Epithelial cell of proximal tubule (primary cell): ENCODE data around the gene EFNA1. TPM values are rescaled to one million over a fixed set of nuclear protein-coding genes. Genes with fewer than 3 reads are reported as not detected.

Experiments used
- DNase-seq: peaks from one replicate; pipeline ENCODE4 v3.0.0-alpha.2; 2011; ENCODE audit warnings: low read depth
- H3K4me3 ChIP-seq: 2 replicates; pipeline ENCODE4 v1.5.1; 2011; ENCODE audit warnings: low read depth, mild to moderate bottlenecking, low read length
- CTCF ChIP-seq: conservative IDR thresholded peaks from 2 replicates; pipeline ENCODE4 v1.5.1; 2012; ENCODE audit warnings: low read depth, mild to moderate bottlenecking, low read length
- total RNA-seq: library from RNA; depleted of rRNA; stranded (reverse); fragments of >200 nt; gene quantifications from 2 replicates; pipeline ENCODE4 v1.2.3, GENCODE V29; 2015

The EFNA1 gene
- total RNA-seq, 1 donor from 2014 or later: 26.3 TPM

DNA sequence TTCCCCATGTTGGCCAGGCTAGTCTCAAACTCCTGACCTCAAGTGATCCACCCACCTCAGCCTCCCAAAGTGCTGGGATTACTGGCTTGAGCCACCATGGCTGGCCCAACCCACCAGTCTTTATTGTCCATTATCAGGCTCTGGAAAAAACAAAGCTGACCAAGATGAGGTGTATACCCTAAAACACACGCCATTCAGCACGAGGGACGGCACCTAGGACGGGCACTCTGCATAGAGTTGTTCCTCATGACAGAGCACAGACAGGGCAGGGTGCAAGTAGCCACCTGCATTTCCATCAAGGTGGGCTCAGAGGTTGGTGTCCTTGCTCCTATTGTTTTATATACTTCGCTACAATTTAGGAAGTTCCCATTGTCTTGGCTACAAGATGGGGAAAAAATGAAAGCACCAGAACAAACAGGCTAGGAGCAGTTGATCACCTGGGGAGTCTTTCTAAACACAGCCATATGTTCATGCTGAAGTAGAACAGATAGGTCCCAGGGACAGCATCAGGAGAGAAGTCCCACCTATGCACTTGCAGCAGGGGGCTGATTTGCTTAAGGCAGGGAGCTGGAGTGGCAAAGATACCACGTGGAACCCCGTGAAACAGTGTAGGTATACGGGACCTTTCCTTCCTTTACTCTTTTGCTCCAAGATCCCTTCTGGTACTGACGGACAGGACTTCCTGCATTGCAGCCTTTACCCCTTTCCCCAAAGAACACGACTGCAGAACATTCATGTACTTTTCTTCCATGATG is 41.0 kb downstream of the EFNA1 start:
- TF ChIP-seq CTCF: no peak
- H3K4me3 ChIP-seq: no peak overlapping the region
- no peak for DNase-seq

DNA sequence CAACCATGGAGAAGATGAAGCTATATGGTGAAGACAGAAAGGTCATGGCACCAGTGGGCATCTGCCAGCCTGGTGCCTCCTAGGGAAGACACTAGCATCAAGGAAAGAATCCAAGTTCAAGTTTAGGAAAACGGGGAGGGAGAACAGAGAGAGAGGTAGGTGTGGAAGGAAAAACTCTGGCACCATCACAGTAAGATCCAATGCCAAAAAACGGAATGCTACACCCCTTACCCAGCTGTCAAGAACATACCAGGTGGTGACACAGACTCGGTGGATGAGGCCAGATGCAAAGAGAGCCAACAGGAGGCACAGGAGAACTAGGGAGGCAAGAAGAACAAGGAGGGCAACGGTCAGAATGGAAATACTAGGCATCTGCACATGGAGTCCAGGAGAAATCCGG is 41.9 kb downstream of the EFNA1 start:
- DNase-seq: no peak
- H3K4me3 ChIP-seq: no peak overlapping the region
- TF ChIP-seq CTCF: no peak

- TF ChIP-seq CTCF: no peak
- no peak for DNase-seq
- H3K4me3 ChIP-seq: no peak overlapping the region
Observed at GRCh38 chr1:155170101-155170785, 42.6 kb downstream of the EFNA1 start.

DNA sequence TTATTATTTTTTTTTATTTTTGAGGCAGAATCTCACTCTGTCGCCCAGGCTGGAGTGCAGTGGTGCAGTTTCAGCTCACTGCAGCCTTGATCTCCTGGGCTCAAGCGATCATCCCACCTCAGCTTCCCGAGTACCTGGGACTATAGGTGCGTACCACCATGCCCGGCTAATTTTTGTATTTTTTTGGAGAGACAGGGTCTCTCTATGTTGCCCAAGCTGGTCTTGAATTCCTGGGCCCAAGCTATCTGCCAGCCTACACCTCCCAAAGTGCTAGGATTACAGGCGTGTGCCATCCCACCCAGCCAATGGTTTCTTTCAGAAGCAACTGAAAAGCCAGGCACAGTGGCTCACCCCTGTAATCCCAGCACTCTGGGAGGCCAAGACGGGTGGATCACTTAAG is 43.1 kb downstream of the EFNA1 start:
- no peak for TF ChIP-seq CTCF
- no peak overlapping the region for H3K4me3 ChIP-seq
- no peak for DNase-seq

GRCh38 chr1:155171836-155172731 is 44.4 kb downstream of the EFNA1 start:
- TF ChIP-seq CTCF: no peak
- no peak for DNase-seq
- H3K4me3 ChIP-seq: peak overlapping the region; percentile 80

DNA sequence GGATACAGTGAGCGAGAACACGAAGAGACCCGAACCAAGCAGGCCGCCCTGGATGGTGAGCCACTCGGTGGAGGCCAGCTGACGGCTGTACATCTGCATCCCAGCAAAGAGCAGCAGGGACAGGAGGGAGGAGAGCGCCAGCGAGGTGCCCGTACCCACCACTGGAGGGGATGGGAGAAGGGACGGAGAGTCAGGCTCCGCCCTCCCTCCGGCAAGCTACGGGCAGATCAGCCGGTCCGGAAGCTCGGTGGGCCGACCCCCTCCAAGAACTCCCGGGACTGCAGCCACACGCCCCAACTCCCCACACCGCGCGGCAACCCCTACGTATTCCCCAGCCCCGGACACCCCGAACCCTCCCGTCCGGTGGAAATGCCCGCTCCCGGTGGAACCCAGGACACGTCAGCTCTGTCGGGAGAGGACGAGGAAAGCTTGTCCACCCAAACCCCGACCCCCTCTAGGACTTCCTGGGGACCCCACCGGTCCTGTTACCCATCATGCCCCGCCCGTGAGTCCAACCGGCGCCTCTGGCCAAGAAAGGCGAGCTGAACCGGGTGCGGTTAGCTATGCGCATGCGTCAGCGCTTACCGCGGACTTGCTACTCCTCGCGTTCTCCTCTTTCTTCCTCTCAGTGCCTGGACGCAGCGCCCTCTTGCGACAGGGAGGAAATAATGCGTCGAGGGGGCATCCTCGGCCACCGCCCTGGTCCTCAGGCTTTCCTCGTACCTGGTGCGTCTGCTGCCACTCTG is 45.2 kb downstream of the EFNA1 start, which contains the start of gene KRTCAP2:
KRTCAP2 (minus strand) TSS at position 573 of the 746 bp plus-strand sequence; CDS start at position 493, 80 bp downstream.
- DNase-seq: no peak
- peak within 1 kb of the TSS; percentile 80 for H3K4me3 ChIP-seq
- peak; percentile 88 for TF ChIP-seq CTCF
